NCI-H82 treated with DMSO at 0.1 percent for 48 hours (cell line): ENCODE data around the gene APBA1.

ENCODE experiments used
- DNase-seq: peaks from one replicate; lab custom pipeline; 2025; ENCODE audit not compliant: unreplicated experiment; lab: John Stamatoyannopoulos, UW

APBA1 gene

GRCh38 chr9:69535286-69535832 lies 136.8 kb downstream of the APBA1 start:
- no peak for DNase-seq

GRCh38 chr9:69532396-69532795 lies 139.8 kb downstream of the APBA1 start:
- no peak for DNase-seq

- no peak for DNase-seq
Observed at GRCh38 chr9:69527454-69527853, 144.7 kb downstream of the APBA1 start.

- no peak for DNase-seq
Observed at GRCh38 chr9:69526699-69527098, 145.5 kb downstream of the APBA1 start.

GRCh38 chr9:69519470-69520240 lies 152.5 kb downstream of the APBA1 start:
- DNase-seq, result no peak

GRCh38 chr9:69516353-69517322 lies 155.5 kb downstream of the APBA1 start:
- DNase-seq, result no peak

GRCh38 chr9:69515810-69516209 lies 156.4 kb downstream of the APBA1 start:
- no peak for DNase-seq

GRCh38 chr9:69513141-69513820 lies 158.9 kb downstream of the APBA1 start:
- DNase-seq, result no peak

GRCh38 chr9:69504058-69504457 lies 168.1 kb downstream of the APBA1 start:
- DNase-seq, result no peak

- DNase-seq, result no peak
Observed at GRCh38 chr9:69502671-69503301, 169.4 kb downstream of the APBA1 start.

- DNase-seq, result no peak
Observed at GRCh38 chr9:69500896-69501295, 171.3 kb downstream of the APBA1 start.

GRCh38 chr9:69499959-69500358 lies 172.2 kb downstream of the APBA1 start:
- DNase-seq, result no peak

GRCh38 chr9:69499407-69499806 lies 172.8 kb downstream of the APBA1 start:
- no peak for DNase-seq

GRCh38 chr9:69498470-69498869 lies 173.7 kb downstream of the APBA1 start:
- no peak for DNase-seq

- DNase-seq, result no peak
Observed at GRCh38 chr9:69497816-69498215, 174.4 kb downstream of the APBA1 start.

- no peak for DNase-seq
Observed at GRCh38 chr9:69496846-69497450, 175.2 kb downstream of the APBA1 start.

GRCh38 chr9:69495296-69495695 lies 176.9 kb downstream of the APBA1 start:
- no peak for DNase-seq

- DNase-seq, result no peak
Observed at GRCh38 chr9:69494763-69495162, 177.4 kb downstream of the APBA1 start.

- no peak for DNase-seq
Observed at GRCh38 chr9:69494208-69494607, 178.0 kb downstream of the APBA1 start.

- no peak for DNase-seq
Observed at GRCh38 chr9:69486498-69486897, 185.7 kb downstream of the APBA1 start.
